HCT116 (cell line): ENCODE measurements around the gene SPEM3. TPM values are rescaled to one million over a fixed set of nuclear protein-coding genes. Genes with fewer than 3 reads are reported as not detected.

Experiments
- ATAC-seq: fragments of 200-7000 bp; cut with Tn5 transposase; 2 replicates; pipeline ENCODE4 v1.9.1; 2020; ENCODE audit warnings: mild to moderate bottlenecking, moderate library complexity
- BruUV-seq: library from RNA; stranded (reverse); fragments of 400-500 nt; replicated peaks from 2 replicates; lab custom pipeline; 2021; lab: Mats Ljungman, UMichigan
- CTCF ChIA-PET: fragments of 300-600 bp; sonication (Branson Sonifier 250); formaldehyde crosslinking; loops from one replicate; lab custom pipeline; 2021; ENCODE audit warnings: antibody characterized with exemption; lab: Charles Lee
- POLR2A ChIA-PET: fragments of 300-600, 350-600 bp; sonication (Branson Sonifier 250); formaldehyde crosslinking; loops from one replicate; lab custom pipeline; 2021; ENCODE audit warnings: antibody characterized with exemption; lab: Charles Lee
- RAD21 ChIA-PET, 2 experiments: fragments of 300-600 bp; sonication (Branson Sonifier 250); formaldehyde crosslinking; loops; one replicate each; lab custom pipeline; 2023; ENCODE audit warnings: low total read pairs in 2 of 2; ENCODE audit not compliant: uncharacterized antibody in 2 of 2, unreplicated experiment in 2 of 2, low non-redundant PET in 1 of 2; lab: Charles Lee
- DNase-seq: peaks from one replicate; pipeline ENCODE4 v3.0.0-alpha.2; 2010; ENCODE audit warnings: low read depth, low spot score
- H2AFZ ChIP-seq: fragments of 200-600 bp; shearing (Covaris generic), sonication (generic); 2 replicates; pipeline ENCODE4 v1.6.1; 2017; ENCODE audit warnings: low read depth, mixed run types, mixed read lengths, antibody characterized with exemption, low read length; ENCODE audit not compliant: poor library complexity, severe bottlenecking
- H3K27ac ChIP-seq: 2 replicates; pipeline ENCODE4 v1.5.1; 2012; ENCODE audit warnings: low read depth, low read length
- H3K27me3 ChIP-seq: fragments of 200-600 bp; sonication (generic); 2 replicates; pipeline ENCODE4 v1.6.1; 2016; ENCODE audit warnings: mixed run types, low read length, mixed read lengths; ENCODE audit not compliant: insufficient read depth
- H3K36me3 ChIP-seq, 2 experiments: fragments of 200-500 bp in 1 of 2; fragments of 200-600 bp in 1 of 2; sonication (Bioruptor generic) in 1 of 2; sonication (generic) in 1 of 2; 2 replicates each; pipeline versions ENCODE4 v1.5.1 to v1.6.1; 2014 to 2016; ENCODE audit warnings: low read length in 2 of 2, inconsistent platforms in 1 of 2, mixed read lengths in 1 of 2, mixed run types in 1 of 2; ENCODE audit not compliant: insufficient read depth in 2 of 2, control insufficient read depth in 1 of 2
- H3K4me1 ChIP-seq, 2 experiments: fragments of 200-600 bp in 1 of 2; sonication (generic) in 1 of 2; 2 replicates each; pipeline versions ENCODE4 v1.5.1 to v1.6.1; 2012 to 2017; ENCODE audit warnings: low read length in 2 of 2, inconsistent platforms in 1 of 2, mild to moderate bottlenecking in 1 of 2, mixed read lengths in 1 of 2, mixed run types in 1 of 2, moderate library complexity in 1 of 2; ENCODE audit not compliant: insufficient read depth in 2 of 2, control insufficient read depth in 1 of 2
- H3K4me2 ChIP-seq: fragments of 200-600 bp; sonication (generic); 2 replicates; pipeline ENCODE4 v1.6.1; 2017; ENCODE audit warnings: mixed run types, low read length, mixed read lengths
- H3K4me3 ChIP-seq, 2 experiments: fragments of 200-600 bp in 1 of 2; sonication (generic) in 1 of 2; replicated peaks in 1 of 2; 2 replicates each; pipeline ENCODE4 v1.5.1; 2011 to 2016; ENCODE audit warnings: low read length in 2 of 2, control low read depth in 1 of 2, low read depth in 1 of 2, mild to moderate bottlenecking in 1 of 2, mixed read lengths in 1 of 2, mixed run types in 1 of 2
- H3K79me2 ChIP-seq: fragments of 200-600 bp; sonication (generic); 2 replicates; pipeline ENCODE4 v1.6.1; 2017; ENCODE audit warnings: mild to moderate bottlenecking, mixed run types, low read length, moderate library complexity, mixed read lengths; ENCODE audit not compliant: insufficient read depth
- H3K9ac ChIP-seq: fragments of 200-600 bp; sonication (generic); 2 replicates; pipeline ENCODE4 v1.6.1; 2016; ENCODE audit warnings: low read length, mixed read lengths
- H3K9me2 ChIP-seq: fragments of 200-600 bp; sonication (generic), shearing (Covaris generic); 2 replicates; pipeline ENCODE4 v1.6.1; 2017; ENCODE audit warnings: mixed run types, mild to moderate bottlenecking, moderate library complexity; ENCODE audit not compliant: insufficient read depth
- H3K9me3 ChIP-seq, 2 experiments: fragments of 200-500 bp in 1 of 2; fragments of 200-600 bp in 1 of 2; sonication (Bioruptor generic) in 1 of 2; sonication (generic) in 1 of 2; 2 replicates each; pipeline ENCODE4 v1.6.1; 2014 to 2017; ENCODE audit warnings: low read length in 2 of 2, mixed read lengths in 2 of 2, inconsistent platforms in 1 of 2, low read depth in 1 of 2, mild to moderate bottlenecking in 1 of 2, mixed run types in 1 of 2, moderate library complexity in 1 of 2; ENCODE audit not compliant: control insufficient read depth in 1 of 2, insufficient read depth in 1 of 2
- H4K20me1 ChIP-seq: fragments of 200-600 bp; sonication (generic), shearing (Covaris generic); 2 replicates; pipeline ENCODE4 v1.6.1; 2017; ENCODE audit warnings: mixed run types, mild to moderate bottlenecking, moderate library complexity; ENCODE audit not compliant: insufficient read depth
- EGR1 ChIP-seq: IDR thresholded peaks from 2 replicates; pipeline ENCODE4 v1.6.1; 2012; ENCODE audit warnings: low read depth
- JUND ChIP-seq: IDR thresholded peaks from 2 replicates; pipeline ENCODE4 v1.6.1; 2012
- POLR2AphosphoS5 ChIP-seq: IDR thresholded peaks from 2 replicates; pipeline ENCODE4 v1.6.1; 2011; ENCODE audit warnings: mild to moderate bottlenecking, low read depth, low read length, moderate library complexity
- SIN3A ChIP-seq: IDR thresholded peaks from 2 replicates; pipeline ENCODE4 v1.6.1; 2012; ENCODE audit warnings: low read depth
- ZFX ChIP-seq: fragments of 450-650 bp; IDR thresholded peaks from 2 replicates; pipeline ENCODE4 v1.6.1; 2017
- intact Hi-C: fragments of 100-400 bp; cut with micrococcal nuclease; formaldehyde crosslinking; loops from 2 replicates; pipeline ENCODE4 v1.10.0; 2022
- total RNA-seq: library from RNA; stranded (reverse); gene quantifications from one replicate; pipeline ENCODE4 v1.2.1, GENCODE V29; 2021; ENCODE audit not compliant: unreplicated experiment
- TF ChIP-seq, protein P1 (sequence below): IDR thresholded peaks from 2 replicates; pipeline ENCODE4 v1.6.1; 2011; ENCODE audit warnings: mild to moderate bottlenecking, low read length, moderate library complexity; ENCODE audit not compliant: insufficient replicate concordance; ENCODE audit errors: extremely low read depth
- TF ChIP-seq, protein P2 (sequence below): IDR thresholded peaks from 2 replicates; pipeline ENCODE4 v1.6.1; 2012
- TF ChIP-seq, protein P3 (sequence below), 3 experiments: fragments of 200-600 bp in 1 of 3; sonication (generic) in 1 of 3; IDR thresholded peaks in 2 of 3; conservative IDR thresholded peaks in 1 of 3; 2 replicates each; pipeline ENCODE4 v1.5.1; 2012 to 2017; ENCODE audit warnings: low read depth in 2 of 3, low read length in 2 of 3, antibody characterized with exemption in 1 of 3, borderline replicate concordance in 1 of 3, control low read depth in 1 of 3, mild to moderate bottlenecking in 1 of 3, mixed read lengths in 1 of 3, mixed run types in 1 of 3, moderate library complexity in 1 of 3; ENCODE audit not compliant: insufficient read depth in 1 of 3

SPEM3 gene
- total RNA-seq, 1 experiment from 2014 or later = not detected

DNA sequence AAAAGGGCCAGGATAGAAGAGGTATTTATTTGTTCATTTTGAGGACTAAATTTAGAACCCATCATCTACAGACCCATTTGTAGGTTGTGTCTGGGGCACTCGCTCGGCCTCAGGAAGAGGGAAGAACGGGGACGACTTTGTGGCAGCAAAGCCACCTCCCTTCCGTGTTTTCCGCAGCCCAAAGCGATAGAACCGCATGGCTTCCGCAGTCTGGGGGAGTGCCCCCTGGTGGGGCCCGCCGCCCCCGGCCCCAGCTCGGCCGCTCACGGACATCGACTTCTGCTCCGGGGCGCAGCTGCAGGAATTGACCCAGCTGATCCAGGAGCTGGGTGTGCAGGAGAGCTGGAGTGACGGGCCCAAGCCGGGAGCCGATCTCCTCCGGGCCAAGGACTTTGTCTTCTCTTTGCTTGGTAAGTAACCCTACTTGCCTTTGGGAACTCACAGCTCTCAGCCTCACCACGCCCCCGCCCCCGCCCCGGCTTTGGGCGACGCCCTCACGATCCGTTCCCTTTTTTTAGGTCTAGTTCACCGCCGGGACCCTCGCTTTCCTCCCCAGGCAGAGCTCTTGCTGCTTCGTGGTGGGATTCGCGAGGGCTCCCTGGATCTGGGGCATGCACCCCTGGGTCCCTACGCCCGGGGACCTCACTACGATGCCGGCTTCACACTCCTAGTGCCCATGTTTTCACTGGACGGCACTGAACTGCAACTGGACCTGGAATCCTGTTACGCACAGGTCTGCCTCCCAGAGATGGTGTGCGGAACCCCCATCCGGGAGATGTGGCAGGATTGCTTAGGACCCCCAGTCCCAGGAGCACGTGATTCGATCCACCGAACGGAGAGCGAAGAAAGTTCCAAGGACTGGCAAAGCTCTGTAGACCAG lies 7.3 kb downstream of the SPEM3 start:
- Histone ChIP-seq H3K4me1 (peaks cover 13 to 32% of the 10 kb centered on the region in 2 experiments), H3K4me3 (peak overlapping the region; percentile 69 to 85), H3K79me2 (no peaks in the 10 kb centered on the region), H3K4me2 (peak overlapping the region; percentile 99), H2AFZ (no peak overlapping the region), H3K36me3 (no peaks in the 10 kb centered on the region), H3K9me2 (no peaks in the 10 kb centered on the region), H3K27me3 (no peaks in the 10 kb centered on the region), H3K9me3 (no peaks in the 10 kb centered on the region; a peak in 1 of 4 replicates), H3K27ac (peak overlapping the region; percentile 95), H3K9ac (peak overlapping the region; percentile 77), H4K20me1 (no peaks in the 10 kb centered on the region)
- intact Hi-C loops = loop anchor here (1.0 to 10.0 kb wide), 5 partner anchors 32 to 251 kb away; partner anchors contain the start of genes CLDN7, POLR2A, SENP3 and TMEM256
- ChIA-PET POLR2A (interaction anchor here (0.7 to 2.9 kb wide), 12 partner anchors 9 to 251 kb away, joined by 3 to 33 read pairs (median 4); partner anchors contain the start of genes CHRNB1, POLR2A, SLC2A4 and SPEM2), CTCF (interaction anchor here (0.6 to 3.4 kb wide), 16 partner anchors 9 to 390 kb away, joined by 3 to 28 read pairs (median 4); partner anchors contain the start of genes CHRNB1, PLSCR3, SENP3 and TMEM256), RAD21 (interaction anchor here (0.7 to 2.4 kb wide), 2 partner anchors 8 to 80 kb away, joined by 3 to 6 read pairs; no protein-coding TSS in a partner anchor)
- BruUV-seq = TSS peak; percentile 87
- DNase-seq (peak; percentile 29), ATAC-seq (peak; percentile 29)
- TF ChIP-seq, protein P1, sequence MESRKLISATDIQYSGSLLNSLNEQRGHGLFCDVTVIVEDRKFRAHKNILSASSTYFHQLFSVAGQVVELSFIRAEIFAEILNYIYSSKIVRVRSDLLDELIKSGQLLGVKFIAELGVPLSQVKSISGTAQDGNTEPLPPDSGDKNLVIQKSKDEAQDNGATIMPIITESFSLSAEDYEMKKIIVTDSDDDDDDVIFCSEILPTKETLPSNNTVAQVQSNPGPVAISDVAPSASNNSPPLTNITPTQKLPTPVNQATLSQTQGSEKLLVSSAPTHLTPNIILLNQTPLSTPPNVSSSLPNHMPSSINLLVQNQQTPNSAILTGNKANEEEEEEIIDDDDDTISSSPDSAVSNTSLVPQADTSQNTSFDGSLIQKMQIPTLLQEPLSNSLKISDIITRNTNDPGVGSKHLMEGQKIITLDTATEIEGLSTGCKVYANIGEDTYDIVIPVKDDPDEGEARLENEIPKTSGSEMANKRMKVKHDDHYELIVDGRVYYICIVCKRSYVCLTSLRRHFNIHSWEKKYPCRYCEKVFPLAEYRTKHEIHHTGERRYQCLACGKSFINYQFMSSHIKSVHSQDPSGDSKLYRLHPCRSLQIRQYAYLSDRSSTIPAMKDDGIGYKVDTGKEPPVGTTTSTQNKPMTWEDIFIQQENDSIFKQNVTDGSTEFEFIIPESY = no peak
- TF ChIP-seq SIN3A = peak; percentile 21; the same call in 1 of the 2 replicates
- TF ChIP-seq ZFX = no peak
- peak; percentile 82 for TF ChIP-seq EGR1
- TF ChIP-seq JUND = no peak
- TF ChIP-seq, protein P2, sequence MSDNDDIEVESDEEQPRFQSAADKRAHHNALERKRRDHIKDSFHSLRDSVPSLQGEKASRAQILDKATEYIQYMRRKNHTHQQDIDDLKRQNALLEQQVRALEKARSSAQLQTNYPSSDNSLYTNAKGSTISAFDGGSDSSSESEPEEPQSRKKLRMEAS = peak; percentile 74
- peak; percentile 52 for TF ChIP-seq POLR2AphosphoS5
- TF ChIP-seq, protein P3, sequence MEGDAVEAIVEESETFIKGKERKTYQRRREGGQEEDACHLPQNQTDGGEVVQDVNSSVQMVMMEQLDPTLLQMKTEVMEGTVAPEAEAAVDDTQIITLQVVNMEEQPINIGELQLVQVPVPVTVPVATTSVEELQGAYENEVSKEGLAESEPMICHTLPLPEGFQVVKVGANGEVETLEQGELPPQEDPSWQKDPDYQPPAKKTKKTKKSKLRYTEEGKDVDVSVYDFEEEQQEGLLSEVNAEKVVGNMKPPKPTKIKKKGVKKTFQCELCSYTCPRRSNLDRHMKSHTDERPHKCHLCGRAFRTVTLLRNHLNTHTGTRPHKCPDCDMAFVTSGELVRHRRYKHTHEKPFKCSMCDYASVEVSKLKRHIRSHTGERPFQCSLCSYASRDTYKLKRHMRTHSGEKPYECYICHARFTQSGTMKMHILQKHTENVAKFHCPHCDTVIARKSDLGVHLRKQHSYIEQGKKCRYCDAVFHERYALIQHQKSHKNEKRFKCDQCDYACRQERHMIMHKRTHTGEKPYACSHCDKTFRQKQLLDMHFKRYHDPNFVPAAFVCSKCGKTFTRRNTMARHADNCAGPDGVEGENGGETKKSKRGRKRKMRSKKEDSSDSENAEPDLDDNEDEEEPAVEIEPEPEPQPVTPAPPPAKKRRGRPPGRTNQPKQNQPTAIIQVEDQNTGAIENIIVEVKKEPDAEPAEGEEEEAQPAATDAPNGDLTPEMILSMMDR (IDR thresholded peaks at IDR 0.05 in 2 of 3, conservative IDR thresholded peaks at IDR 0.05 in 1 of 3; ENCODE audit: borderline replicate concordance in 1 of 3, insufficient read depth in 1 of 3, low read depth in 2 of 3, low read length in 2 of 3) = peak in 2 of 3 experiments; percentile 23 to 36; a peak in 4 of 6 replicates
